H1 (cell line): ENCODE measurements around the gene RAMP1. TPM values are rescaled to one million over a fixed set of nuclear protein-coding genes. Genes with fewer than 3 reads are reported as not detected.

Experiments
- CTCF ChIA-PET: fragments of 300-600 bp; sonication (Branson Sonifier 250); formaldehyde crosslinking; loops from one replicate; lab custom pipeline; 2021; ENCODE audit not compliant: partially characterized antibody; lab: Charles Lee
- POLR2A ChIA-PET: fragments of 300-600 bp; sonication (Branson Sonifier 250); formaldehyde crosslinking; loops from one replicate; lab custom pipeline; 2021; ENCODE audit warnings: inconsistent platforms; ENCODE audit not compliant: partially characterized antibody; lab: Charles Lee
- DNase-seq, 2 experiments: peaks; one replicate each; pipeline versions ENCODE4 v3.0.0 to v3.0.0-alpha.2; 2010 to 2022; ENCODE audit warnings: low spot score in 2 of 2, low read depth in 1 of 2, mixed read lengths in 1 of 2
- FAIRE-seq: peaks from 2 replicates; lab custom pipeline; 2011; peaks lifted over from hg19 to GRCh38; lab: Jason Lieb, UNC
- H2AFZ ChIP-seq: 2 replicates; pipeline ENCODE4 v1.8.1; 2012; ENCODE audit warnings: low read length, inconsistent platforms
- H2AK5ac ChIP-seq: 2 replicates; pipeline ENCODE4 v1.6.1; 2013; ENCODE audit warnings: low read depth, low read length
- H2BK120ac ChIP-seq: replicated peaks from 2 replicates; pipeline ENCODE3; 2013; ENCODE audit warnings: low read depth, low read length, inconsistent platforms
- H2BK12ac ChIP-seq: 2 replicates; pipeline ENCODE4 v1.6.1; 2013; ENCODE audit warnings: low read depth, low read length
- H2BK15ac ChIP-seq: 2 replicates; pipeline ENCODE4 v1.6.1; 2013; ENCODE audit warnings: low read length
- H2BK20ac ChIP-seq: 2 replicates; pipeline ENCODE4 v1.6.1; 2013; ENCODE audit warnings: low read length
- H2BK5ac ChIP-seq: 2 replicates; pipeline ENCODE4 v1.6.1; 2013; ENCODE audit warnings: low read depth, low read length
- H3K14ac ChIP-seq: 2 replicates; pipeline ENCODE4 v1.6.1; 2013; ENCODE audit warnings: inconsistent platforms; ENCODE audit not compliant: insufficient read length
- H3K18ac ChIP-seq: 2 replicates; pipeline ENCODE4 v1.6.1; 2013; ENCODE audit warnings: low read length; ENCODE audit errors: extremely low read depth
- H3K23ac ChIP-seq: 2 replicates; pipeline ENCODE4 v1.6.1; 2013; ENCODE audit warnings: inconsistent platforms; ENCODE audit not compliant: insufficient read length
- H3K23me2 ChIP-seq: 2 replicates; pipeline ENCODE4 v1.6.1; 2013; ENCODE audit warnings: low read depth, low read length
- H3K27ac ChIP-seq: 2 replicates; pipeline ENCODE4 v1.6.1; 2011; ENCODE audit warnings: low read depth, low read length, inconsistent platforms
- H3K27me3 ChIP-seq, 4 experiments: replicated peaks in 1 of 4; 1 replicate in 1 of 4; 2 replicates in 3 of 4; pipeline versions ENCODE4 v1.6.1 to v1.8.1; 2011 to 2013; ENCODE audit warnings: low read length in 3 of 4, mild to moderate bottlenecking in 3 of 4, inconsistent platforms in 2 of 4, mixed read lengths in 2 of 4, moderate library complexity in 1 of 4; ENCODE audit not compliant: control insufficient read depth in 3 of 4, insufficient read depth in 3 of 4; ENCODE audit errors: extremely low read depth in 1 of 4
- H3K36me3 ChIP-seq, 4 experiments: 2 replicates each; pipeline versions ENCODE4 v1.6.1 to v1.8.1; 2011 to 2013; ENCODE audit warnings: mild to moderate bottlenecking in 4 of 4, low read length in 3 of 4, moderate library complexity in 2 of 4, control low read depth in 1 of 4, inconsistent platforms in 1 of 4; ENCODE audit not compliant: insufficient read depth in 4 of 4, control insufficient read depth in 2 of 4
- H3K4ac ChIP-seq: replicated peaks from 2 replicates; pipeline ENCODE3; 2013; ENCODE audit warnings: low read length, low read depth, mixed read lengths, inconsistent platforms; ENCODE audit not compliant: insufficient read length
- H3K4me1 ChIP-seq, 4 experiments: replicated peaks in 1 of 4; 1 replicate in 1 of 4; 2 replicates in 3 of 4; pipeline versions ENCODE4 v1.6.1 to v1.8.1; 2011 to 2013; ENCODE audit warnings: low read length in 3 of 4, inconsistent platforms in 2 of 4, mixed read lengths in 1 of 4; ENCODE audit not compliant: insufficient read depth in 4 of 4, control insufficient read depth in 3 of 4
- H3K4me2 ChIP-seq, 2 experiments: 2 replicates each; pipeline versions ENCODE4 v1.6.1 to v1.8.1; 2011 to 2013; ENCODE audit warnings: low read depth in 2 of 2, low read length in 2 of 2, control low read depth in 1 of 2, inconsistent platforms in 1 of 2, mild to moderate bottlenecking in 1 of 2; ENCODE audit not compliant: insufficient read depth in 1 of 2
- H3K4me3 ChIP-seq, 4 experiments: fragments of 200-600, 300-600 bp in 1 of 4; sonication (generic), shearing (Covaris generic), sonication (Bioruptor Twin) in 1 of 4; 2 replicates each; pipeline versions ENCODE4 v1.5.1 to v1.8.1; 2011 to 2016; ENCODE audit warnings: low read length in 4 of 4, low read depth in 3 of 4, control low read depth in 2 of 4, inconsistent platforms in 2 of 4, mild to moderate bottlenecking in 2 of 4, mixed read lengths in 1 of 4, moderate library complexity in 1 of 4; ENCODE audit not compliant: insufficient read depth in 2 of 4; ENCODE audit errors: extremely low read depth in 1 of 4
- H3K56ac ChIP-seq: replicated peaks from 2 replicates; pipeline ENCODE3; 2013; ENCODE audit warnings: low read depth, mild to moderate bottlenecking, mixed read lengths, low read length, inconsistent platforms; ENCODE audit not compliant: insufficient read length
- H3K79me1 ChIP-seq: 2 replicates; pipeline ENCODE4 v1.6.1; 2013; ENCODE audit warnings: low read depth, low read length, control low read depth
- H3K79me2 ChIP-seq, 2 experiments: 2 replicates each; pipeline versions ENCODE4 v1.6.1 to v1.8.1; 2012 to 2013; ENCODE audit warnings: low read length in 2 of 2, mild to moderate bottlenecking in 2 of 2, inconsistent platforms in 1 of 2; ENCODE audit not compliant: insufficient read depth in 2 of 2, control insufficient read depth in 1 of 2
- H3K9ac ChIP-seq, 4 experiments: replicated peaks in 1 of 4; 1 replicate in 1 of 4; 2 replicates in 3 of 4; pipeline versions ENCODE4 v1.6.1 to v1.8.1; 2011 to 2013; ENCODE audit warnings: low read depth in 3 of 4, low read length in 3 of 4, control low read depth in 2 of 4, mild to moderate bottlenecking in 2 of 4, moderate library complexity in 2 of 4, inconsistent platforms in 1 of 4; ENCODE audit errors: extremely low read depth in 1 of 4
- H3K9me3 ChIP-seq, 2 experiments: 2 replicates each; pipeline versions ENCODE4 v1.6.1 to v1.8.1; 2012 to 2013; ENCODE audit warnings: mild to moderate bottlenecking in 2 of 2, moderate library complexity in 2 of 2, control low read depth in 1 of 2, inconsistent platforms in 1 of 2, low read depth in 1 of 2, low read length in 1 of 2, mixed read lengths in 1 of 2; ENCODE audit not compliant: insufficient read depth in 2 of 2
- H4K20me1 ChIP-seq, 2 experiments: replicated peaks in 1 of 2; 2 replicates each; pipeline versions ENCODE3 to v1.8.1; 2011 to 2013; ENCODE audit warnings: inconsistent platforms in 2 of 2, low read length in 2 of 2, mild to moderate bottlenecking in 1 of 2; ENCODE audit not compliant: insufficient read depth in 2 of 2, control insufficient read depth in 1 of 2
- H4K5ac ChIP-seq: 2 replicates; pipeline ENCODE4 v1.6.1; 2013; ENCODE audit warnings: low read length, low read depth, mixed read lengths, inconsistent platforms; ENCODE audit not compliant: insufficient read length
- H4K8ac ChIP-seq: 2 replicates; pipeline ENCODE4 v1.8.0; 2013; ENCODE audit warnings: mild to moderate bottlenecking, moderate library complexity, low read length, inconsistent platforms; ENCODE audit not compliant: insufficient read depth; ENCODE audit errors: extremely low read depth
- H4K91ac ChIP-seq: replicated peaks from 2 replicates; pipeline ENCODE3; 2013; ENCODE audit warnings: low read length, mixed read lengths, inconsistent platforms; ENCODE audit not compliant: insufficient read length
- ASH2L ChIP-seq: fragments of 200-600, 300-600 bp; sonication (generic); IDR thresholded peaks from one replicate; pipeline ENCODE4 v1.7.1; 2017; ENCODE audit warnings: low read length
- CHD2 ChIP-seq: IDR thresholded peaks from 2 replicates; pipeline ENCODE4 v1.6.1; 2012; ENCODE audit warnings: low read length, improper control_type of control experiment
- EGR1 ChIP-seq: IDR thresholded peaks from 2 replicates; pipeline ENCODE4 v1.6.1; 2011; ENCODE audit warnings: low read depth, low read length, borderline replicate concordance
- KDM4A ChIP-seq: IDR thresholded peaks from one replicate; pipeline ENCODE4 v1.7.1; 2012; ENCODE audit warnings: low read depth, mild to moderate bottlenecking, moderate library complexity, low read length, inconsistent platforms; ENCODE audit not compliant: severe bottlenecking
- NANOG ChIP-seq: IDR thresholded peaks from 2 replicates; pipeline ENCODE4 v1.6.1; 2011; ENCODE audit warnings: low read length, low read depth, mild to moderate bottlenecking, inconsistent platforms; ENCODE audit not compliant: insufficient read depth, poor library complexity, severe bottlenecking
- RAD21 ChIP-seq, 2 experiments: IDR thresholded peaks in 1 of 2; conservative IDR thresholded peaks in 1 of 2; 2 replicates each; pipeline ENCODE4 v1.6.1; 2011; ENCODE audit warnings: low read depth in 2 of 2, low read length in 2 of 2, improper control_type of control experiment in 1 of 2, inconsistent platforms in 1 of 2, mild to moderate bottlenecking in 1 of 2, moderate library complexity in 1 of 2
- RBBP5 ChIP-seq: IDR thresholded peaks from 2 replicates; pipeline ENCODE4 v1.7.1; 2012; ENCODE audit warnings: low read depth, mild to moderate bottlenecking, inconsistent platforms, low read length, moderate library complexity, borderline replicate concordance
- SIRT6 ChIP-seq: IDR thresholded peaks from one replicate; pipeline ENCODE4 v1.7.1; 2012; ENCODE audit warnings: low read length, inconsistent platforms
- SP2 ChIP-seq: IDR thresholded peaks from 2 replicates; pipeline ENCODE4 v1.6.1; 2012; ENCODE audit warnings: mild to moderate bottlenecking, low read length, inconsistent platforms
- SP4 ChIP-seq: IDR thresholded peaks from 2 replicates; pipeline ENCODE4 v1.6.1; 2012; ENCODE audit warnings: low read length, inconsistent platforms
- SRF ChIP-seq: IDR thresholded peaks from 2 replicates; pipeline ENCODE4 v1.6.1; 2011; ENCODE audit warnings: mild to moderate bottlenecking, low read depth, low read length, moderate library complexity
- YY1 ChIP-seq: IDR thresholded peaks from 2 replicates; pipeline ENCODE4 v1.6.1; 2011; ENCODE audit warnings: low read depth, mild to moderate bottlenecking, low read length
- WGBS, 2 experiments: shearing (Covaris generic) in 1 of 2; methylation state at CpG; one replicate each; pipeline versions ENCODE4 v1.1.6 to v1.1.7; 2013 to 2015; ENCODE audit warnings: low lambda C conversion rate in 2 of 2, mixed read lengths in 2 of 2, inconsistent platforms in 1 of 2, low coverage in 1 of 2, missing lambda C conversion rate in 1 of 2; ENCODE audit not compliant: insufficient replicate concordance in 2 of 2, insufficient coverage in 1 of 2, insufficient read length in 1 of 2; ENCODE audit errors: extremely low coverage in 1 of 2, missing lambda C conversion rate in 1 of 2; 5-methylcytosine and 5-hydroxymethylcytosine counted together
- polyA plus RNA-seq, 7 experiments: library from polyadenylated mRNA; depleted of rRNA in 3 of 7; stranded (reverse) in 5 of 7; unstranded in 2 of 7; fragments of >200 nt in 5 of 7; fragments of 200-250 nt in 2 of 7; gene quantifications; 1 replicate in 5 of 7; 2 replicates in 1 of 7; 4 replicates in 1 of 7; pipeline versions ENCODE4 v1.2.1 to v1.2.3, GENCODE V29; 2011 to 2013; ENCODE audit warnings: missing spikeins in 2 of 7, mixed read lengths in 2 of 7
- total RNA-seq: library from RNA; stranded (reverse); fragmentation: NEBNext Ultra II Directional; extraction: Animal tissue kit (Norgen Biotek cat#: 25700); gene quantifications from 2 replicates; pipeline ENCODE4 v1.2.1, GENCODE V29; 2021

RAMP1 gene
- total and polyA plus RNA-seq, 2 of the 8 experiments (the other 6 are each of a cell fraction or from before 2014, with no cell fraction given) = 0.65 to 4.3 TPM

GRCh38 chr2:237876061-237876526, 16.7 kb downstream of the RAMP1 start:
- Histone ChIP-seq H4K20me1 (no peaks in the 10 kb centered on the region), H3K4ac (no peak overlapping the region), H3K36me3 (no peaks in the 10 kb centered on the region), H3K9ac (no peak overlapping the region), H3K14ac (no peak overlapping the region), H3K27ac (no peak overlapping the region), H3K4me3 (no peak overlapping the region), H2AFZ (no peak overlapping the region), H2BK120ac (no peak overlapping the region), H3K79me1 (no peaks in the 10 kb centered on the region), H2AK5ac (no peak overlapping the region), H3K79me2 (no peaks in the 10 kb centered on the region), H3K23ac (no peak overlapping the region), H4K5ac (no peak overlapping the region), H2BK12ac (no peak overlapping the region), H4K8ac (peak overlapping the region; percentile 42; the same call in 1 of the 2 replicates), H3K4me1 (no peaks in the 10 kb centered on the region; a peak in 3 of 7 replicates), H3K27me3 (no peaks in the 10 kb centered on the region), H2BK20ac (no peak overlapping the region), H3K9me3 (no peaks in the 10 kb centered on the region; a peak in 1 of 4 replicates), H3K4me2 (no peak overlapping the region), H3K18ac (no peak overlapping the region; the same call in 1 of the 2 replicates), H4K91ac (no peak overlapping the region), H2BK15ac (no peak overlapping the region), H2BK5ac (no peak overlapping the region), H3K23me2 (no peaks in the 10 kb centered on the region), H3K56ac (no peak overlapping the region)
- ChIA-PET CTCF (interaction anchor here (1.1 to 1.9 kb wide), 6 partner anchors 8 to 291 kb away, joined by 3 to 5 read pairs (median 4); no protein-coding TSS in a partner anchor), POLR2A (interaction anchor here (0.5 kb wide), 1 partner anchor 186 kb away, joined by 4 read pairs; no protein-coding TSS in a partner anchor)
- FAIRE-seq (no peak), DNase-seq (no peak)
- WGBS, 2 experiments = 89% methylated on average over 13 of the region's 14 CpGs; no CpG with 5 or more reads in 1 of the 2 experiments
- no peak for TF ChIP-seq RAD21 (IDR thresholded peaks at IDR 0.05 in 1 of 2, conservative IDR thresholded peaks at IDR 0.05 in 1 of 2; ENCODE audit: low read depth in 2 of 2, low read length in 2 of 2)
- no peak for TF ChIP-seq SIRT6
- TF ChIP-seq SRF = no peak
- no peak for TF ChIP-seq YY1
- TF ChIP-seq EGR1 = no peak
- no peak for TF ChIP-seq KDM4A
- TF ChIP-seq SP2 = no peak
- TF ChIP-seq SP4 = no peak
- no peak for TF ChIP-seq ASH2L
- TF ChIP-seq NANOG = no peak
- no peak for TF ChIP-seq RBBP5
- TF ChIP-seq CHD2 = no peak
